SK-N-DZ (cell line): Measurements from ENCODE around the gene RFX3.

ENCODE experiments used
- DNase-seq: peaks from one replicate; pipeline ENCODE4 v3.0.0-alpha.2; 2015; ENCODE audit warnings: low spot score

RFX3 gene

DNA sequence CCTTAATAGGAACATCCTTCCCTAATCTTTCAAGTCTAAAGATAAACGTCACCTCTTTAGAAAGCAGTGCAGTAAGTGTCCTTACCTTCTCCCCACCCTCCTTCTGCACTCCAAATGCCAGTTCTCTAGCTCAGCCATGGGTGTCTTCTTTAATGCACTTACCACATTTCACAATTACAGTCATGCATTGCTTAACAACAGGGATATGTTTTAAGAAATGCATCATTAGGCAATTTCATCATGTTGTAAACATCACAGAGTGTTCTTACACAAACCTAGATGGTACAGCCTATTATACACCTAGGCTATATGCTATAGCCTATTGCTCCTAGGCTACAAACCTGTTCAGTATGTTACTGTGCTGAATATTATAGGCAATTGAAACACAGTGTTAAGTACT lies 91.2 kb downstream of the RFX3 start:
- DNase-seq, result no peak

DNA sequence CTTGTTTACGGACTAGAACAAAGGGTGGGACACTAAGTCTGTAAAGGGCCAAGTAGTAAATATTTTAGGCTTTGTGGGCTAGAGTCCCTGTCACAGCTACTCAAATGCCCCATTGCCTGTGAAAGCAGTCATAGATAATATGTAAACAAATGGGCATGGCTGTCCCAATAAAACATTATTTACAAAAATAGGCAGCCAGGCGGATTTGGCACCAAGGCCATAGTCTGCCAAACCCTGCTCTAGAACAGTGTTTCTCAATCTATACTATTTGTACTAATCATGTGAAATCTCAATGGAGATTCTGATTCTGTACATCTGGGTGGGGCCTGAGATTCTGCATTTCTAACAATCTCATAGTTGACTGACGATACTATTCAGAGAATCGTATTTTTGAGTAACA lies 92.0 kb downstream of the RFX3 start:
- no peak for DNase-seq

DNA sequence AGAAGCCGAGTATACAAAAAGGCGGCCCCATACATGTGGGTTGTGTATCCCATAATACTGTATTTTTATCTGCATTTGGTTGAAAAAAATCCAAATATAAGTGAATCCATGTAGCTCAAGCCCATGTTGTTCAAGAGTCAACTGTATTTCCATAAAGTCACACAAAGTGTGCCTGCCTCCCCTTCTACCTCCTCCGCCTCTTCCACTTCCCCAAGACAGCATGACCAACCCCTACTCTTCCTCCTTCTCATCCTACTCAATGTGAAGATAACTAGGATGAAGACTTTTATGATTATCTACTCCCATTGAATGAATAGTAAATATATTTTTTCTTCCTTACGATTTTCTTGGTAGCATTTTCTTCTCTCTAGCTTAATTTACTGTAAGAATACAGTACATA lies 92.7 kb downstream of the RFX3 start:
- DNase-seq, result no peak

DNA sequence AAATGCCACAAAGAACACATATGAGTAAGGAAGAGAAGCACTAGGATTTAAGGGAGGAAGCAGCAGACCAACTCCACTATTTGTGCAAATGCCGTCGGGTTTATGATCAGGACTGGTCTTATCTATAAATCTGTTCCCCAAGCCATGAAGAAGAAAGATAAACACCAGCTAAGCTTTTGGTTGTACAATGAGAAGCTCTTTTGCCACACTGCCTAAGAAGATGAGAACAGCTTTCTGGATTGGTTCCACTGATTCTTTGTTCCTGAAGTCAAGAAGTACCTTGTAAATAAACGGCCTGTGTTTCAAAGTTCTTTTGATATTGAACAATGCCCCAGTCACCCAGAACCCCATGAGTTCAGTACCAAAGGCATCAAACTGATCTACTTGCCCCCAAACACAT lies 93.9 kb downstream of the RFX3 start:
- no peak for DNase-seq

DNA sequence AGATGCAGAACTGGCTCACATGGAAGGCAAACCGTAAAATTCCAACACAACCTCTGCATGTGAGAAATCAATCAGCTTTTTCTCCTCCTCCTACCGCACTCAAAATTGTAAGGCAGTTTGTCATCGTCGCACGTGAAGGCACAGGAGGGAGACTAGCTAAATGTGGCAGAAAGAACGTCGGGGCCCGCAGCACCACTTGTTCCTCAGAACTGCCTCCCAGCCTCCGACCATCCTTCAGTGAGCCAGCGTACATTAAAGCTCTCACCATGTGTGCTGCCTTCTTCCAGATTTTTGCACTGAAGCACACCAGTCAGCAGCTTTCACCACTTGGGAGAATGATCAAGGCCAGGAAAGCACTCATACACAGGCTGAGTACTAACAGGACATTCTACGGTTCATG lies 105.9 kb downstream of the RFX3 start:
- no peak for DNase-seq

DNA sequence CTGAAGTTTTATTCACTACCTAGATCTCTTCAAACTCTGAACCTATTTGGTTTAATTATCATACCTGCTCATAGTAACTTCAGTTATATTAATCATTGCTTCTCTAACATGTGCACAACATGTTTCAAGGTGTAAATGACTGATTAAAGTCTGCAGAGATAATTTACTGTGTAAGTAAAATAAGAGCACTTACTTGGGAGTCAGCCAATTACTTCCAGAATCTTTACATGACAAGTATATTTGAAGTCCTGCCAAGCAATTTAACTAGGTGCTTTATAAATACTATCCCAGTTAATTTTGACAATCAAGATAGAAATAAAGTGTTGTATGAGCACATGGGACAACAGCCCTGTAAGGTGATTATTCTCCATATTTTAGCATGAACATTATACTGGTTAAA lies 109.9 kb downstream of the RFX3 start:
- DNase-seq, result no peak

DNA sequence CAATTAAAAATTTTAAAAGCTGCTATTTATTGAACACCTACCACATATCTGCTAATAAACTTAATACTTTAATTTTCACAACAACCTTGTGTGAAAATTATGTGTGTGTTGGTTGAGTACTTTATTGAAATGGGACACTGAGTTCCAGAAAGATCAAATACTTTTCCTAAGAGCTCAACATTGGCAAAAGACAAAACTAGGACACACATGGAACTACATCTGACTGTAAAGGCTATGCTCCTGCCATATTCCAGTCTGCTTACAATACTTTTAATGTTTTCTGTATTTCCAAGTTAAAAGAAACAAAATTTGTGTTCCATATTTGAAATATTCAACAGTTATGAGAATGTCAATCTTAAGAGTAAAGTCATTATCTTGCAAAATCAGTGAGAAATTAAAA lies 111.8 kb downstream of the RFX3 start:
- DNase-seq, result no peak

DNA sequence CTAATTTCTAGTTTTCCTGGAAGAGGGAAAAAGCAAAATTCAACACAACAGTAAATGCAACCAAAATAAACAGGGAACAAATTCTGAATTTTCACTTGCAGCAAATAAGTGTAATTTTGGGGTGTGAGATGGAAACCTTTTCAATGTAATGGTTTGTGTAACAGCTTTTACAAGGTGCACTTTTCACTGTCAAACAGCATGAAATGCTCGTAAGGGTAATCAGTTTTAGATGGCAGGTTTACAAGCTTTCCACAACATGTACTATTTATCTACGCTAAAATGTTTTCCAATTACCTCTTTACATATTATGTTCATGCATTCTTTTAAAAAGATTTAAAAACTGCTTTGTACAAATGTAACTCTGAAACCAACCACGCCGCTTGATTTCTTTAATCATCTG lies 115.3 kb downstream of the RFX3 start:
- no peak for DNase-seq

DNA sequence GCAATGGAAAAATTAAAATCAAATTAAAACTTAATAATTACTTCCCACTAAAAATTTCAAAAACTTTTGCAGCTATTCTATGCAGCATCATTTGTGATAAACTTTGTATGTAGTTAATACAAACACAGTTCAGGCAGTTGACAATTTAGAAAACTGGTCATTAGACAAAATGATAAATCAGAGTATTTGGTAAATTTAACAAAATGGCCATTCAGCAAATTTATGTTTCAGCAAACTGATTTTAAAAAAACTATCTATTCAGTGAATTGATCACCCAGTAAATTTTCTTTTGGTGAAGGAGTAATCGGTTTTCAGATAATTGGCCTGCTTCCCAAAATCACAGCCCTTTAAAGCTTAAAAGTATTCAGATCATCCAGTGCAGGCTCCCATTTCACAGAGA lies 116.3 kb downstream of the RFX3 start:
- DNase-seq, result no peak

DNA sequence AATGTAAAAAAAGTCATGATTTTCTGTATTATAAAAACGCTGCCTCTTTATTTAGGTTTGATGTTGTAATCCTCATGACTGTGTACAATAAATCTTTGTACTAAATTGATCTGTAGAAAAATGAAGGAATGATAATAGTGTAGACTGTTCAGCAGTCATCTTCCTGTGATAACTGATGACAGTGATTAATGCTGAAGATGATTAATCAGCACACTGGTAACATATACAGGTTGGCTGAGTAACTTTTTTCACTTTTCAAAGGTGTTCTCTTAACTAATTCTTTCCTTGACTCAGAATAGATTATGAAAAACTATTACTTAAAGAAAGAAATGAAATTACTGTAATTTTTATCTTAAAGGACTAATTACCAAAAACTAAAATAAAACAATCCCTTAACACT lies 122.5 kb downstream of the RFX3 start:
- no peak for DNase-seq

DNA sequence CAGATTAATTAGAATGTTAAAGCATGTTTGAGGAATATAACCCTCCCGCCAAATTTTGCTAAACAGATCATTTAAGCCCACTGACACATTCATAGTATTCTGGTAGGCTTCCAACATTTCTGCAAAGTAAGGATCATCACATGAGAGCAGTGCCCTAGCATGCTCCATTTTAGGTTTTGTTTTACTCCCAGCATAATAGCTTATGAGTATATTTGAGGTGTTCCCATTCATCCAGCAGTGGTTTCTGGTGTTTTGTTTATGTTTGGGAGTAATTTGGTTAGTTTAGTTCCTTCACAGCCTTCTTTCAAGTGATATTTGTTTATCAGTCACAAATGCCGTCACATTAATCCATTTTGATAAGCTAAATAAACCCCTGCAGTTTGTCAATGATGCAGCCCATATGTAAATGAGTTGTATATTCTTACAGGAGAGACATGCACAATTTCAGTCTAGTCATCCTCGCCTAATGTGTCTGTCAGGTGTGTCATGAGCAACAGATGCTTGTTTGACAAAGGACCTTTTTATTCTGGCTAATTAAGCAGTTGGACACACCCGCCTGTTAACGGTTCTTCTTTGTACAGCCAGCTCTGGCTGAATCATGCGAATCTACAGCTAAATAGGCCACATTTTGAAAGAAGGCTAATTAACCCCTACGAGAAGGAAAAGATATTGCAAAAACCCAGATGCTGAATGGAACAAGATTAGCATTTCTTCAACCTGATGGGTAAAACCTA lies 124.4 kb downstream of the RFX3 start:
- no peak for DNase-seq

DNA sequence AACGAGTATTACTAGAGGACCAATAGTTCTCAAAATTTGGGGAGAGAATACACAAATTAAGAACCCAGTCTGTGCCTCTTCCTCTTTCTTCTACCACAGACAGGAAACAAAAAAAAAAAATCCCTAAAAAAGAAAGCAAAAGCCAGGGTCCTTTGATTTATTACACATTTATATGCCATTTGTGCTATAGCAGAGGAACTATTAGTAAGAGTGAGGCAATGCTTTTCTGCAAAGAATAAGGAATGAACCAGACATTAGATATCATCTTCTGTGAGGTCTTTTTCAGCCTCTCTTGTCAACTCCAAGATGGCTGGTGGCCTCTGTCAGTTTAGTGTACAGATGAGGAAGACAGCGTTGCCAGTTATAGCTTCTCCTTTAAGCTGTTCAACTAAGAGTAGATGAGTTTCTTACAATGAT lies 127.6 kb downstream of the RFX3 start:
- no peak for DNase-seq

DNA sequence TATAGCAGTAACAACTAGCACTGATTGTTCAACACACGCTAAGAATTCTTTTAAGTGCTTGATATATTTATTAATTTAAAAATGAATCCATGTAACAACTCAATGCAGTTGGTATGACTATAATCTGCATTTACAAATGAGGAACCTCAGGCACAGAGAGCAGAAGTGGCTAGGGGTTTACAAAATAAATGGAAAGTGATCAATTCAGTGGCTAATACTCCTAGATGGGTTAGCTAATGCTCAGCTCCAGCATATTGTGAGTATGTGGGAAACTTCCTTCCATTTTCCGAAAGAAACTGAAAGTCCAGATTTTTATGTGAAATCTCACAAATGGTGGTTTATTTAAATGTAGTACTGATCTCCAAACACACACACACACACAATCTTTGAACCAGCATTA lies 128.0 kb downstream of the RFX3 start:
- DNase-seq, result no peak

DNA sequence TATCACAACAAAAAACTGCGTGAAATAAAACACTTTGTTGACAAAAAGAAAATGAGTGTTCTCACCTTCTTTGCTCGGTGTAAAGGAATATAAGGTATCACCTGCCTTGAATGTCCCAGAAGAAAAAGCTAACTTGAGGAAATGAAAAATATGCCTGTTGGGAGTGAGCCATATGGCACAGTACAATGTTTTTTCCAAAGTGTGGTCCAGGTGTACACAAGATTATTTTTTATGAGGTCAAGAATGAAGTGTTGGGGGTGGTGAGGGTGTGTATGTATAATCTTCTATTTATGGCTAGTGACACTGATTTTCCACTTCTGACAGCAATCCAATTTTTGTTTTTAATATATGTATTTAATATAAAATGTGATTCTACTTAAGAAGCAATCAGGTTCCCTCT lies 134.4 kb downstream of the RFX3 start:
- DNase-seq, result no peak

DNA sequence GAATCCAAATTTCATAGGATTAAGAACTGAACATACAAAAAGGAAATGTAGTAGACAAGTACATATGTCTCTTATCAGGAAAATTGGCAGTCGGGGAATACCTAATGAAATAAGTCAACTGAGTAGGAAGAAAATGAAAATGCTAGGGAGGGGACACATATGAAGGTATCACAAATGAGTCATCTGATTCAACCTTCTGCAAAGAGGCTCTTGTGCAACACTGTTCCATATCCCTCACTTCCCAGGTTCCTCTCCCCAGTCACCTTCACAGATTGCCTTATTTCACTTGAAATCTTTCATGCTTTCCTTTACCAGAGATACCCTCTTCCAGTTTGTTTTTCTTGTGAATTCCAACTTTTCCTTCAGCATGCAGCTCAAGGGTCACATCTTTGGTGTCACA lies 139.0 kb downstream of the RFX3 start:
- DNase-seq, result no peak

DNA sequence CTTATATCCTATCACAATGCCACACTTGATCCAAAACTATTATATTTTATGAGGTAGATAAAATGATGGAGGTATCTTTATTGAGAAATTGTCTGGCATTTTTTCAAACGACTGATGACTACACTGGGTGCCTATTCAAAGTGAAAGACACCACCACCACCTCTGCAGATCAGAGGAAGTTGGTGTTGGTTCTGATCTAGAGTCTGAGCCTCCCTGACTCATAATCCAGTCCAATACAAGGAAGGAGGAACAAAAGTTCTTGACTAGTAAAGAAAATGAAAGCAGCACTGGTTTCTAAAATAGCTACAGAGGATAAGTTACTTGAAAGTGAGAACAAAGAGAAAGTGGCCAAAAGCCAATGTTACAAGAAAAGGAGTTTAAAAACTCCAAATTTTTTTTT lies 139.9 kb downstream of the RFX3 start:
- no peak for DNase-seq

DNA sequence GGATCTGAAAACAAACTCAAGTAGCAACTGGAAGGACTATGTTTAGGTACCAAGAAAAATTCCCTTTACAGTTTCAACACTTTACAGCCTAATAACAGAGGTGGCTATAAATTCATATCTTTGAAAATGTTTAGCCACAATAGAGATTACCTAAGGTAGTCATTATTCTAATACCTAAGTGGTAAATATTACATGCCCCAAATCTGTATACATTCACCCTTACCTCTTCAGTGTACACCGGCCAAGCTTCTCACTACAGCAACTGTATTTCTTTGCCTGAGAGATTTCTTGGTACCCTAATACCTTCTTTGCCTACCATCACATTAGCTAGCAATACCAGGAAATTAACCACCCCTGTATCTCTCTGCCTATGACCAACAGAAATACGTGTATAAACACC lies 154.0 kb downstream of the RFX3 start:
- DNase-seq, result no peak

DNA sequence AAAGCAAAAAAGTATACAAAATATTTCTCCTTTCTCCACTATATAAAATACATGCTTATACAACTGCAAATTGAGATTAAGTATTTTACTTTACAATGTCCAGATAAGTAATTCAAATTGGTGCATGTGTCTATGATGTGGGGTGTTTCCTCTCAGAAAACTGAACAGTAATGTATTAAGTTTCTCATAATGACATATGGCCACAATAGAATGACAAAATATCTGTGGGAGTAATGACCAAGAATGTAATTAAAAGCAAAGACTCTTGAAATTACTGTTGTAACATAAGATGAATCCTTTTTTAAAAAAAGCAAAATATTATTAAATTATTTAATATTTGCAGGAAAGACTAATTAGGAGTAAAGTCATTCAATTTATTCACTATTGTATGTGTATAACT lies 155.1 kb downstream of the RFX3 start:
- DNase-seq, result no peak

DNA sequence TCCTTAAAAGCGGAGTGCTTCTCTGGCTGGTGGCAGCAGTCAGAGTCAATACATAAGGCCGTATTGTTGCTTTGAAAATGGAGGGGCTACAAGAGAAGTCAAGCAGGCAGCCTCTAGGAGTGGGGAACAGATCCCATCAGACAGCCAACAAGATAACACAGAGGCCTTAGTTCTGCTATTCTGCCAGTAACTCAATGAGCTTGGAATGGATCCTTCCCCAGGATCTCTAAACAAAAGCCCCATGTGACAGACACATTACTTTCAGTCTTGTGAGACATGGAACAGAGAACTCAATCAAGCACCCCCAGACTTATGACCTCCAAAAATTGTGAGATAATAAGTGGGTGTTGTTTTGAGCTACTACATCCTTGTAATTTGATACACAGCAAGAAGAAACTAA lies 158.6 kb downstream of the RFX3 start:
- DNase-seq, result no peak

DNA sequence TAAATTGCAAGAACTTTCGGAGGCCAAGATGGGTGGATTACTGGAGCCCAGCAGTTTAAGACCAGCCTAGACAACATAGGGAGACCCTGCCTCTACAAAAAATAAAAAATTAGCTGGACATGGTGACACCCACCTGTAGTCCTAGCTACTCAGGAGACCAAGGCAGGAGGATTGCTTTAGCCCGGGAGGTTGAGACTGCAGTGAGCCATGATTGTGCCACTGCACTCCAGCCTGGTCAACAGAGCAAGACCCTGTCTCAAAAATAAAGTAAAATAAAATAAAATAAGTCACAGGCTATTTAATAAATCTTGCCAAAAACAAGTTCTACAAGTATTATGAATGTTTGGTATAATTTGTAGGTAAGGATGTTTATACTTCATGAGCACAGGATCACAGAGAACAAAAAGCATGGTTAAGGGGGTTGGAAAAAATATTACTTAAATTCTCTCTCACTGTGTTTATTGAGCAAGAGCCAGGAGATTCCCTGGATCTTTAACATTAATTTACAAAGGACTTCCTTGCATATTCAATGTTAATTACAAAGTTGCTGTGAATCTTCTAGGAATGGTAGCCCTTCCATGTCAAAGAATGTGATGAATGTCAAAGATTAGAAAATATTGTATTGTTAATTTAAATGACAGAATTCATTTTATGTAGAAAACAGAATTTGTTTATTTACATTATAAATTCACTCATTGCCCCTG lies 164.0 kb downstream of the RFX3 start:
- DNase-seq, result no peak

DNA sequence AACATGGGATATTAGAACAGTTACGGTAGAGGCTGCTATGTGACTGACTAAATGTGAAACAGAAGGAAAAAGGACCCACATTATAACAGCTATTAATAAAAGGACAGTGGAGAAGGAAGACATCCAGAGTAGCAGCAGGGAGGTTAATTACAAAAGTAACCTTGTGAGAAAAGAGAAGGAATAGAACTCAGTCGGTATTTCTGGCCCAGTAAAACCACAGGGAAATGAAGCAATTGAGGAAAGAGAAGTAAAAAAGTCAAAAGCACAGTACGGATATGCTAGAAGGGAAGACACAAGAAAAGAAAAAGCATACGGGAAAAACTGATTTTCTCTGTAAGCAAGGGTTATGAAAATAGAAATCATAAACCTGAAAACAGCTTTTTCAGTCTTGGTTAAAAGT lies 164.7 kb downstream of the RFX3 start:
- no peak for DNase-seq

DNA sequence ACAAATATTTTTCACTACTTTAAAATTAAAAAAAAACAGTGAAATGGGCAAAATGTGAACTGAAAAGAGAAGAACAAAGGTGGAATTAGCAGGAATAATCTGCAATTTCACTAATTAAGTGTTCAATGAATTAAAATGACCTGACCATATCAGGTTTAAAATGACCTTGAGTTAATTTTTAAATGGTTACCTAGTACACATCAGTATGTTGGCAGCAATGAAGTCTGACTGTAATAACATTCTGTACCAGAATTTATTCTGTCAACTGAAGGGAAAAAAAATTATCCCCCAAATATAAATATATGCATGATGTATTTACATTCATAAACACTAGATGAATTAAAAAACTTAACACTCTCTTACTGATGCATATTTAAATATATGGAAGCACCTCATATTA lies 165.6 kb downstream of the RFX3 start:
- no peak for DNase-seq

DNA sequence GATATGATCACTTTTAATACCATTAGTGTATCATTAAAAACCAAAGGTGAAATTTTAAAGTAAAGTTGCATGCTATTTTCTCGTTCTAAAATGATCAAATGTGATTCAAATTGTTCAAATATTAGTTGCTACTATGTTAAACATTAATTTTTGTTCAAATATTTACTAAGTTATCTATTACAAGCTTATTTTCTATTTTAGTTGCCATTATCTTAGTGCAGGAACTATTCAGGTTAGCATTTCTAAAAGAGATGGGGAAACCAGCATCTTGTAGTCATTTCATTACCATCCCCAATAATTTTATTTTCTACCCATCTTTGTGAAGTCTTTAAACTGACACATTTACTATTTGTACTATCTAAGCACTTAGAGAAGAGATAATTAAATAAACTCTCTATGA lies 166.0 kb downstream of the RFX3 start:
- no peak for DNase-seq
